ENCODE data around the gene TELO2.

TELO2 gene

DNA sequence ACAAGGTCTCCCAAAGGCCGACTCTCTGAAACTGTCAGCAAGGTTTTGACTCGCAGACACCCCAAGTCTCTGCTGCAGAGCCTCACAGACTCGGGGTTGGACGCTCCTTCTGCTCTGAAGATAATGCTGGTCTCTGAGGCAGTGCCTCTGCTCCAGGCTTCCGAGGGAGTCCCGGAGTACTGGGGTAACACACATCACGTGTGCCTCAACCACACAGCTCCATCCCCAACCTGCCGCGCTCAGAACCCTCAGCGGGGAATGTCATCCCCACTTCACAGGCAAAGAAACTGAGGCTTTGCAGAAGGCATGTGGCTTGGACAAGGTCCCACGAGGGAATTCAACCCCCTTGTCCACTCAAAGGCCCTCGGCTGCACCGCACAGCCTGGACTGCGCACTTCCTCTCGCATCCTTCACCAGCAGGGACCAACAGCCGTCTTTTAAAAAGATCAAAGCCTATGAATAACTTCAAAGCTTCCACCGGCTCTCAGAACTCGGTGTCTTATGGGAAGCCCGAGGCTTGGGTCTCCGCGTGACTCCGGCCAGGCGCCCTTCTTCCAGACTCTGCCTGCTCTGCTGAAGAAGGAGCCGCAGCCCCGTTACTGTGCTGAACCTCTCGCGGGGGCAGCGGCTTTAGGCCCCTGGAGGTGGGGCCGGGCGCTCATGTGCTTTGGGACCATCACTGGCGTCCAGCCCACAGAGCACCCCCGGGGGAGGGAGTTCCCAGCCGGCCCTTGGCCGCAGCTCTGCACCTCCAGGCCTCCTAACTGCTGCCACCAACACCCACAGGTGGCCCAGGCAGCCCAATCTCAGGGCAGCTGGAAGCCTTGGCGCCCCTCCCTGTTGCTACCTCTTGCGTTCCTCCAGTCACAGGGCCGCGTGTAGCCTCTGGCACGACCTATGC lies 42.5 kb downstream of the TELO2 start:
- Mint-ChIP-seq H3K4me1 (ENCODE audit: low read depth) (peaks cover 27% of the 10 kb centered on the region), H3K36me3 (ENCODE audit: low read depth) (peaks cover 40% of the 10 kb centered on the region), H3K27ac (peak overlapping the region; percentile 94), H3K4me3 (peak overlapping the region; percentile 100), H3K9me3 (no peaks in the 10 kb centered on the region), H3K27me3 (ENCODE audit: low read depth) (no peaks in the 10 kb centered on the region)

DNA sequence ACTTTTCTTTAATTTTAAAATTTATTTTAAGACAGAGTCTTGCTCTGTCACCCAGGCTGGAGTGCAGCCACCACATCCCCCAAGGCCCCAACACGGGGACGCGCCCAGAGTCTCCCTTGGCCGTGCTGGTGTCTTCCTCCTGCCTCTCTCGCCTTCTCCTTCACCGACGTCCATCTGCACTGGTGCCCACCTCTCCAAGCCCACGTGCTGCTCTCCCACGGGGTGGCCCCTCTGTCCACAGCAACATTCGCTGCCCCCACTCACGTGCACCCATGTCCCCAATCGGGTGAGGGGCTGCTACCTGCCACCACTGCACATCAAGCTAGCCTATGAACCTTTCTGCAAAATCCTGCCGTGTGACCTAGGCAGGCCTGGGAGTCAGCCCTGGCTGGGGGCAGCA lies 43.4 kb downstream of the TELO2 start:
- peak overlapping the region; percentile 59 for H3K27ac Mint-ChIP-seq
- H3K9me3 Mint-ChIP-seq = no peaks in the 10 kb centered on the region
- H3K4me3 Mint-ChIP-seq = peak overlapping the region; percentile 100
- peaks cover 43% of the 10 kb centered on the region for H3K36me3 Mint-ChIP-seq (ENCODE audit: low read depth)
- H3K4me1 Mint-ChIP-seq (ENCODE audit: low read depth) = peaks cover 27% of the 10 kb centered on the region
- H3K27me3 Mint-ChIP-seq (ENCODE audit: low read depth) = no peaks in the 10 kb centered on the region

DNA sequence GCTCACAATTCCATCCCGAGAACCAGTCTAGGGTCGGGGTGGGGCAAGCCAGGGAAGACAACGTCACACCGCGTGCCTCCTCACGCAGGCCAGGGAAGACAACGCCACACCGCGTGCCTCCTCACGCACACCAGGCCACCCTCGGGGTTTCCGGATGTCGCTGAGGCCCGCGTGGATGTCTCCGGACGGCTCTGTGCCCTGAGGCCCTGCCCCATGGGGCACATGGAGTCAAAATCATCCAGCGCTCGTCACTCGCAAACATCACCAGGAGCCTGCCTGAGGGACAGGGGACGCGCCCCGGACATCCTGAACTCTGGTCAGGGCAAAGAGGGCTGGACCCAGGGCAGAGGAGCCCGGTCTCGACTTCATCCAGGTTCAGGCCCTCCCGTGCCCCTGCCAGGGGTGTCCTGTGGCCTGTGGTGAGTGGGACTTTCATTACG lies 44.0 kb downstream of the TELO2 start:
- peaks cover 27% of the 10 kb centered on the region for H3K4me1 Mint-ChIP-seq (ENCODE audit: low read depth)
- H3K4me3 Mint-ChIP-seq = peak overlapping the region; percentile 100
- H3K9me3 Mint-ChIP-seq = no peaks in the 10 kb centered on the region
- H3K27ac Mint-ChIP-seq = peak overlapping the region; percentile 59
- no peaks in the 10 kb centered on the region for H3K27me3 Mint-ChIP-seq (ENCODE audit: low read depth)
- peaks cover 46% of the 10 kb centered on the region for H3K36me3 Mint-ChIP-seq (ENCODE audit: low read depth)

GRCh38 chr16:1537763-1538289 lies 44.7 kb downstream of the TELO2 start:
- no peaks in the 10 kb centered on the region for H3K9me3 Mint-ChIP-seq
- peak overlapping the region; percentile 52 for H3K27ac Mint-ChIP-seq
- H3K4me1 Mint-ChIP-seq (ENCODE audit: low read depth) = peaks cover 33% of the 10 kb centered on the region
- no peaks in the 10 kb centered on the region for H3K27me3 Mint-ChIP-seq (ENCODE audit: low read depth)
- peaks cover 48% of the 10 kb centered on the region for H3K36me3 Mint-ChIP-seq (ENCODE audit: low read depth)
- peak overlapping the region; percentile 100 for H3K4me3 Mint-ChIP-seq

DNA sequence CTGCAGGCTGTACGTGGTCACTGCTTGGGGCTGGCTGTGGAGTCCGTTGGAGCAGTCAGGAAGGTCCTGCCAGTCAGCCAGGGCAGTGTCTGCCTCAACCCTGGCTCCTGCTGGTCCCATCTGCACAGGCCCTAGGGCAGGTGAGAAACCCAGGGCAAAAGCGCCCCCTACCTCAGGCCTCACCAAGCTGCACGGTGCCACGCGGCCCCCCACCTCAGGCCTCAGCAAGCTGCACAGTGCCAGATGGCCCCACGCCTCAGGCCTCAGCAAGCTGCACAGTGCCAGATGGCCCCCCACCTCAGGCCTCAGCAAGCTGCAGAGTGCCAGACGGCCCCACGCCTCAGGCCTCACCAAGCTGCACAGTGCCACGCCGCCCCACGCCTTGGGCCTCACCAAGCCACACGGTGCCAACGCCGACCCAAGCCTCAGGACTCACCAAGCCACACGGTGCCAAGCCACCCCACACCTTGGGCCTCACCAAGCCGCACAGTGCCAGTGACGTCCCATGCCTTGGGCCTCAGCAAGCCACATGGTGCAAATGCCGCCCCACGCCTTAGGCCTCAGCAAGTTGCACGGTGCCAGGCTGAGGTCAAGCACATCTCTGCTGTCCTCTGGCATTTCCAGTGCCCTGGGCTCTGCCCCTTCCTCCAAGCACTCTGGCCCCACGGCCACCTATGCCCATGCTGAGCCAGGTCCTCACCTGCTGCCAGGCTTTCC lies 45.8 kb downstream of the TELO2 start:
- Mint-ChIP-seq H3K36me3 (ENCODE audit: low read depth) (peaks cover 52% of the 10 kb centered on the region), H3K4me1 (ENCODE audit: low read depth) (peaks cover 36% of the 10 kb centered on the region), H3K4me3 (peak overlapping the region; percentile 100), H3K27me3 (ENCODE audit: low read depth) (no peaks in the 10 kb centered on the region), H3K9me3 (no peaks in the 10 kb centered on the region), H3K27ac (no peak overlapping the region)

GRCh38 chr16:1539720-1540555 lies 46.8 kb downstream of the TELO2 start:
- Mint-ChIP-seq H3K27ac (no peak overlapping the region), H3K9me3 (no peaks in the 10 kb centered on the region), H3K4me3 (no peak overlapping the region), H3K27me3 (ENCODE audit: low read depth) (no peaks in the 10 kb centered on the region), H3K4me1 (ENCODE audit: low read depth) (peaks cover 34% of the 10 kb centered on the region), H3K36me3 (ENCODE audit: low read depth) (peaks cover 48% of the 10 kb centered on the region)

- no peaks in the 10 kb centered on the region for H3K9me3 Mint-ChIP-seq
- H3K27ac Mint-ChIP-seq = peak overlapping the region; percentile 31
- H3K27me3 Mint-ChIP-seq (ENCODE audit: low read depth) = no peaks in the 10 kb centered on the region
These were observed 47.3 kb downstream of the TELO2 start for GRCh38 chr16:1540556-1540855.

GRCh38 chr16:1541293-1542165 lies 48.4 kb downstream of the TELO2 start:
- H3K4me3 Mint-ChIP-seq = no peak overlapping the region
- peaks cover 41% of the 10 kb centered on the region for H3K36me3 Mint-ChIP-seq (ENCODE audit: low read depth)
- H3K9me3 Mint-ChIP-seq = no peaks in the 10 kb centered on the region
- H3K4me1 Mint-ChIP-seq (ENCODE audit: low read depth) = peaks cover 34% of the 10 kb centered on the region
- no peak overlapping the region for H3K27ac Mint-ChIP-seq
- H3K27me3 Mint-ChIP-seq (ENCODE audit: low read depth) = no peaks in the 10 kb centered on the region

More at GRCh38 chr16:1540556-1540855, 47.3 kb downstream of the TELO2 start:
- Mint-ChIP-seq H3K36me3 (ENCODE audit: low read depth) (peaks cover 45% of the 10 kb centered on the region), H3K4me1 (ENCODE audit: low read depth) (peaks cover 34% of the 10 kb centered on the region), H3K4me3 (no peak overlapping the region)

DNA sequence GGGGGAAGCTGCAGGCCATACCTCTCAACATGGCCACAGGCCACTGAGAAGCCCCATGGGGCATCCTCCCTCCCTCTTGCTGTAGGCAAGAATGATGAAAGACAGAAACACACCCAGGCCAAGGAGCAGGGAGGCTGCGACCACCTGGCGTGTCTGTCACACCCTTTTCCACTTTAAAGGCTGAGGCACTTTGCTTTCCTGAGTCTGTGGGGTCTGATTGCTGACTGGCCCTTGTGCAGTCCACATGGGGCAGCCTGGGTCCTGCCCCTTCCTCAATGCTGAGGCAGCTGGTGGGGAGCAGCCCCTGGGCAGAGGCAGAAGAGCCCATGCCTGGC lies 49.0 kb downstream of the TELO2 start:
- peaks cover 36% of the 10 kb centered on the region for H3K36me3 Mint-ChIP-seq (ENCODE audit: low read depth)
- no peaks in the 10 kb centered on the region for H3K27me3 Mint-ChIP-seq (ENCODE audit: low read depth)
- H3K27ac Mint-ChIP-seq = peak overlapping the region; percentile 7
- no peaks in the 10 kb centered on the region for H3K9me3 Mint-ChIP-seq
- H3K4me1 Mint-ChIP-seq (ENCODE audit: low read depth) = peaks cover 28% of the 10 kb centered on the region
- H3K4me3 Mint-ChIP-seq = no peak overlapping the region

- peak overlapping the region; percentile 66 for H3K27ac Mint-ChIP-seq
- H3K4me1 Mint-ChIP-seq (ENCODE audit: low read depth) = peaks cover 24% of the 10 kb centered on the region
- H3K27me3 Mint-ChIP-seq (ENCODE audit: low read depth) = no peaks in the 10 kb centered on the region
- peak overlapping the region; percentile 25 for H3K4me3 Mint-ChIP-seq
- peaks cover 32% of the 10 kb centered on the region for H3K36me3 Mint-ChIP-seq (ENCODE audit: low read depth)
- H3K9me3 Mint-ChIP-seq = no peaks in the 10 kb centered on the region
These were observed 49.4 kb downstream of the TELO2 start for GRCh38 chr16:1542533-1542932.

DNA sequence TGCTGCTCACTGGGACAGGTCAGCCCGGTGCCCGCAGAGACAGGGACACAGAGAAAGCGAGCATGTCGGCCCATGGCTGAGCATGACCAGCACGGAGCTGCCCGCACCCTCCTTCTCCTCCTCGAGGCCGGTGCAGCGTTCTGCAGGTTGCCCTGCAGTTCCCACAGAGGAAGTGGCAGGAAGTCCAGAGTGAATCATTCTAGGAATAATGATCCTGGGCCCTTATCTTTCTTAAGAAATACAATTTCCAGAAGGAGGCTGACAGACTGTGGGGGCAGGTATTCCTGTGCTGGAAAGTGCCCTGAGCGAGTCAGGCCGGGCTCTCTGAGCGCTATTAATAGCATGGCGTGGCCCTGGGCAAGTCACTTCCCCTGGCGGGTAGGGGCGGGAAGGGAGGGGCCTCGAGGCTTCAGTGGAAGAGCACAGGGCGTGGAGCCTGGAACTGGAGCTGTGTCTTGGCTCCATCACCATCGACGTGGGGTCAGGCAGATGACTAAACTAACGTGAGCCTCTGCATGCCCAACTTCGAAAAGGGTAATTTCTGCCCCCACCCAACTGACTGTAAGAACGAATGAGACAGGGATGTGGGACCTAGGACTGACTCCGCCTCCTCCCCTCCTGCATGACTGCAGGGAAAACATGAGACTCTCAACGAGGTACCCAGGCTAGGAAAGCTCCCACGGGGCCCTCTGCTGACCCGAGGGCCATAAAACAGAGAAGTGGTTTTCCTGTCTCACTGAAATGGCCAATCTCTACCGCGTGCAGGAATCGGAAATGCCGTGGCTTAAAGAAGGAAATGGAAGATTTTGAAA lies 50.1 kb downstream of the TELO2 start:
- H3K36me3 Mint-ChIP-seq (ENCODE audit: low read depth) = peaks cover 28% of the 10 kb centered on the region
- H3K4me1 Mint-ChIP-seq (ENCODE audit: low read depth) = peaks cover 17% of the 10 kb centered on the region
- no peaks in the 10 kb centered on the region for H3K27me3 Mint-ChIP-seq (ENCODE audit: low read depth)
- H3K4me3 Mint-ChIP-seq = peak overlapping the region; percentile 59
- H3K27ac Mint-ChIP-seq = peak overlapping the region; percentile 66
- no peaks in the 10 kb centered on the region for H3K9me3 Mint-ChIP-seq

DNA sequence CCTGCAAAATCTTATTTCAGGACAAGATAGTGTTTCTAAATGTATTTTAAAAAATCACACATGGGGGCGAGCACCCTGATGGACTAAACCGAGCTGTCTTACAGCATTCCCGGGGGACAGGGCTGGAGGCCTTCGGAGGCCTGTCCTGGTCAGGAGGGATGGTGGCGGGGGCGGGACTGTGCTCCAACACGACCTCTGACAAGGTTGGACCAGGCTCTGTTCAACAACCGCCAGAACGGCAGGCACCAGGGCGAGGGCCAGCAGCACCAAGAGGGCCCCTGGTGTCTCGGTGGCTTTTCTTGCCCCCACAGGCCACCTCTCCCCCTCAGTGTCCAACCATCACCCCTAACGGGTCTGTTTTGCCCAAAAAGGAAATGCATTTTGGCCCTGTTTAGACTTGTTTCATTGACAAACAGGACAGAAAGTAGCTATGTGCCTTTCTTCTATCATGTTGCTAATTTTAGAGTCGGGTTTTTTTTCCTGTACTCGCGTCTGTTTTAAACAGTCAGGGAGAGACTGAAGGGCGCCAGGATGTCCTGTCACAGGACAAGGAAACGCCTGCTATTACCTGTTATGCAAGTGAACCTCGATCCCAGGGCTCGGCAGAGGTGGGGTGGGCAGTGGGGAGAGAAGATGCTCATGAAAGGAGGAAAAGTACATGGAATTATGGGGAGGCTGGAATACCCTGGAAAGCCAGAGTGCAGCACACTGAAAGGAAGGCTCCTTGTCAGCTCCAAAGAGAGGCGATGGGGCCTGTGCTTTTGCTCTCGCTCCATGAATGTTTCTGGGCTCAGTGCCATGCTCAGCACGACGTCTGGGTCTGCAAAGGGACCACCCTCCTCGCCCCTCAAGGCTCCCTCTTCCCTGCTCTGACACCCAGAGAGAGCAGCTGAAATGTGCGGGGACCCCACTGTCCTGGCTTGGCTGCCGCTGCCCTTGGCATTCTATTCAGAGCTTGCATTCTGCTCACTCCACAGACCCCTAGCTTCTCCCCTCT lies 52.2 kb downstream of the TELO2 start:
- Mint-ChIP-seq H3K27ac (peak overlapping the region; percentile 68), H3K4me1 (ENCODE audit: low read depth) (peaks cover 15% of the 10 kb centered on the region), H3K27me3 (ENCODE audit: low read depth) (no peaks in the 10 kb centered on the region), H3K9me3 (no peaks in the 10 kb centered on the region), H3K36me3 (ENCODE audit: low read depth) (peaks cover 28% of the 10 kb centered on the region), H3K4me3 (peak overlapping the region; percentile 32)

All from T-helper 1 cell treated with Interleukin-12 subunit alpha and Interleukin-12 subunit beta and Interleukin-4 antibody, amounts not matched to agents 30 μg/mL and 1 μg/mL, for 36 hours (primary cell).